Panc1 (cell line): Measurements from ENCODE around the gene FPR1. TPM values are rescaled to one million over a fixed set of nuclear protein-coding genes. Genes with fewer than 3 reads are reported as not detected.

Experiments used
- ATAC-seq: fragments of 200-7000 bp; cut with Tn5 transposase; 2 replicates; pipeline ENCODE4 v1.9.1; 2020; ENCODE audit warnings: mild to moderate bottlenecking, moderate library complexity
- BruUV-seq: library from RNA; stranded (reverse); fragments of 400-500 nt; replicated peaks from 2 replicates; lab custom pipeline; 2021; lab: Mats Ljungman, UMichigan
- CTCF ChIA-PET: fragments of 300-600 bp; sonication (Branson Sonifier 250); formaldehyde crosslinking; loops from one replicate; lab custom pipeline; 2022; ENCODE audit warnings: antibody characterized with exemption; lab: Charles Lee
- POLR2A ChIA-PET: fragments of 300-600 bp; sonication (Branson Sonifier 250); formaldehyde crosslinking; loops from one replicate; lab custom pipeline; 2022; ENCODE audit warnings: antibody characterized with exemption; lab: Charles Lee
- DNase-seq: peaks from one replicate; pipeline ENCODE4 v3.0.0-alpha.2; 2010; ENCODE audit warnings: low read depth, low spot score
- H3K27ac ChIP-seq: 2 replicates; pipeline ENCODE4 v1.5.1; 2011; ENCODE audit warnings: mild to moderate bottlenecking, low read length, inconsistent platforms
- H3K27me3 ChIP-seq: fragments of 200-500 bp; sonication (Bioruptor generic); 2 replicates; pipeline ENCODE4 v1.6.0; 2014; ENCODE audit warnings: low read length, inconsistent platforms; ENCODE audit not compliant: control insufficient read depth, insufficient read depth
- H3K36me3 ChIP-seq: fragments of 200-500 bp; sonication (Bioruptor generic); 2 replicates; pipeline ENCODE4 v1.5.1; 2014; ENCODE audit warnings: inconsistent platforms, mild to moderate bottlenecking, low read length, moderate library complexity; ENCODE audit not compliant: control insufficient read depth, insufficient read depth
- H3K4me1 ChIP-seq: 2 replicates; pipeline ENCODE4 v1.5.1; 2011; ENCODE audit warnings: inconsistent platforms, mild to moderate bottlenecking, low read length, moderate library complexity; ENCODE audit not compliant: control insufficient read depth, insufficient read depth
- H3K4me3 ChIP-seq, 2 experiments: 2 replicates each; pipeline ENCODE4 v1.5.1; 2011 to 2012; ENCODE audit warnings: low read depth in 2 of 2, low read length in 2 of 2, mild to moderate bottlenecking in 2 of 2, inconsistent platforms in 1 of 2, moderate library complexity in 1 of 2
- H3K9me3 ChIP-seq: fragments of 200-500 bp; sonication (Bioruptor generic); 2 replicates; pipeline ENCODE4 v1.5.1; 2014; ENCODE audit warnings: low read depth, mild to moderate bottlenecking, inconsistent platforms, low read length, moderate library complexity; ENCODE audit not compliant: control insufficient read depth, insufficient read depth
- CTCF ChIP-seq: fragments of 450-650 bp; IDR thresholded peaks from 2 replicates; pipeline ENCODE4 v1.5.1; 2017; ENCODE audit warnings: mild to moderate bottlenecking
- POLR2AphosphoS5 ChIP-seq: IDR thresholded peaks from 2 replicates; pipeline ENCODE4 v1.6.1; 2012; ENCODE audit warnings: mild to moderate bottlenecking, low read depth, low read length, moderate library complexity
- REST ChIP-seq, 2 experiments: IDR thresholded peaks; 2 replicates each; pipeline ENCODE4 v1.6.1; 2011 to 2012; ENCODE audit warnings: low read depth in 2 of 2, control low read depth in 1 of 2, low read length in 1 of 2, mild to moderate bottlenecking in 1 of 2, moderate library complexity in 1 of 2; ENCODE audit not compliant: insufficient read depth in 1 of 2
- SIN3A ChIP-seq: IDR thresholded peaks from 2 replicates; pipeline ENCODE4 v1.6.1; 2012; ENCODE audit warnings: low read depth, mild to moderate bottlenecking, low read length, moderate library complexity, borderline replicate concordance; ENCODE audit not compliant: insufficient read depth
- TCF7L2 ChIP-seq: IDR thresholded peaks from 2 replicates; pipeline ENCODE4 v1.6.1; 2011; ENCODE audit warnings: mild to moderate bottlenecking, low read depth, low read length, inconsistent platforms
- in situ Hi-C: cut with HindIII; loops from 2 replicates; pipeline ENCODE4 v1.10.0; 2016; ENCODE audit warnings: low sequenced_read_pairs, low pct_unique_long_range_greater_than_20kb
- intact Hi-C: fragments of 100-400 bp; cut with micrococcal nuclease; formaldehyde crosslinking; loops from one replicate; pipeline ENCODE4 v1.10.0; 2022; ENCODE audit not compliant: unreplicated experiment
- total RNA-seq: library from RNA; stranded (reverse); gene quantifications from one replicate; pipeline ENCODE4 v1.2.1, GENCODE V29; 2021; ENCODE audit not compliant: unreplicated experiment

Gene FPR1
- total RNA-seq, 1 experiment from 2014 or later: not detected

- H3K9me3 ChIP-seq: no peaks in the 10 kb centered on the region
- no peaks in the 10 kb centered on the region for H3K36me3 ChIP-seq
- TF ChIP-seq CTCF (no peak), SIN3A (no peak), TCF7L2 (no peak), POLR2AphosphoS5 (no peak), REST (IDR thresholded peaks at IDR 0.05; ENCODE audit: insufficient read depth in 1 of 2, low read depth in 2 of 2, low read length in 1 of 2) (no peak)
- ATAC-seq: no peak
- H3K27me3 ChIP-seq: peaks cover 3% of the 10 kb centered on the region; the same call in 1 of the 2 replicates
- in situ Hi-C loops: no loop called here
- POLR2A ChIA-PET: no interaction called here
- no peak for DNase-seq
- no peak overlapping the region for H3K4me3 ChIP-seq
- intact Hi-C loops: no loop called here
- no peak overlapping the region for H3K27ac ChIP-seq
- no peaks in the 10 kb centered on the region for H3K4me1 ChIP-seq
- CTCF ChIA-PET: no interaction called here
- BruUV-seq: no TSS peak
Observed at GRCh38 chr19:51737389-51737788, 14.3 kb downstream of the FPR1 start.

- no peak for ATAC-seq
- TF ChIP-seq CTCF (no peak), TCF7L2 (no peak), POLR2AphosphoS5 (no peak), SIN3A (no peak), REST (IDR thresholded peaks at IDR 0.05; ENCODE audit: insufficient read depth in 1 of 2, low read depth in 2 of 2, low read length in 1 of 2) (no peak)
- Histone ChIP-seq H3K4me3 (no peak overlapping the region), H3K27me3 (peaks cover 3% of the 10 kb centered on the region; the same call in 1 of the 2 replicates), H3K27ac (no peak overlapping the region), H3K36me3 (no peaks in the 10 kb centered on the region), H3K9me3 (no peaks in the 10 kb centered on the region), H3K4me1 (no peaks in the 10 kb centered on the region)
- no TSS peak for BruUV-seq
- intact Hi-C loops (no loop called here), in situ Hi-C loops (no loop called here)
- POLR2A ChIA-PET: no interaction called here
- no peak for DNase-seq
- CTCF ChIA-PET: no interaction called here
Observed at GRCh38 chr19:51735759-51736449, 15.8 kb downstream of the FPR1 start.
